ENCODE results near the gene DEUP1. TPM values are rescaled to one million over a fixed set of nuclear protein-coding genes. Genes with fewer than 3 reads are reported as not detected.
"Not testable (repeated sequence)": the region's sequence is repeated elsewhere in the genome, so short reads cannot be mapped to it uniquely, and the experiment has no call there.

Gene DEUP1
- total and polyA plus RNA-seq, 2 donors (not counting 1 experiment from before 2014, with no cell fraction given): not detected

DNA sequence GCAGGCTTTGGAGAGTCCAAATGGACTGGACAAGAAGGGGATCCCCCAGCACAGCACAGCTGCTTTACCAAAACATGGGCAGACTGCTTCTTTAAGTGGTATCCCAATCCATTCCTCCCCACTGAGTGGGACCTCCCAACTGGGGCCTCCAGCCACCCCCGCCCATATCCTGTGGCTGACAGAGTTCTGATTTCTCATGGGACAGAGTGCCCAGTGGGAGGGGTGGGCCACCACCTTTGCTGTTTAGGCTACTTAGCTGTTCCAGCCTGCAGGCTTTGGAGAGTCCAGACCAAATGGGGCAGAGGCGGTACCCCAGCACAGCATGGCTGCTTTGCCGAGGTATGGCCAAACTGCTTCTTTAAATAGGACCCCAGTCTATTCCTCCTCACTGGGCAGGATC is 26.9 kb upstream of the DEUP1 start:
- H3K36me3 ChIP-seq (replicated peaks in 1 of 2; ENCODE audit: control extremely low read depth in 1 of 2, control insufficient read depth in 1 of 2, extremely low read depth in 1 of 2, insufficient read depth in 2 of 2, low read length in 1 of 2): no peaks in the 10 kb centered on the region
- no peaks in the 10 kb centered on the region for H3K27me3 ChIP-seq (replicated peaks in 1 of 4; ENCODE audit: control extremely low read depth in 1 of 4, control insufficient read depth in 3 of 4, insufficient read depth in 4 of 4, low read length in 3 of 4)
- H3K27me3 Mint-ChIP-seq: peaks cover 10% of the 10 kb centered on the region
- H3K9me3 Mint-ChIP-seq (ENCODE audit: insufficient read depth): peaks cover 5% of the 10 kb centered on the region
- H3K4me1 ChIP-seq (ENCODE audit: control insufficient read depth in 2 of 2, insufficient read depth in 2 of 2, low read length in 2 of 2): no peaks in the 10 kb centered on the region
- ChIA-PET CTCF (no interaction called here), POLR2A (no interaction called here)
- TF ChIP-seq EZH2 (IDR thresholded peaks at IDR 0.05; ENCODE audit: borderline replicate concordance, insufficient read depth, low read depth, low read length, poor library complexity, severe bottlenecking): no peak
- TF ChIP-seq, protein P1, sequence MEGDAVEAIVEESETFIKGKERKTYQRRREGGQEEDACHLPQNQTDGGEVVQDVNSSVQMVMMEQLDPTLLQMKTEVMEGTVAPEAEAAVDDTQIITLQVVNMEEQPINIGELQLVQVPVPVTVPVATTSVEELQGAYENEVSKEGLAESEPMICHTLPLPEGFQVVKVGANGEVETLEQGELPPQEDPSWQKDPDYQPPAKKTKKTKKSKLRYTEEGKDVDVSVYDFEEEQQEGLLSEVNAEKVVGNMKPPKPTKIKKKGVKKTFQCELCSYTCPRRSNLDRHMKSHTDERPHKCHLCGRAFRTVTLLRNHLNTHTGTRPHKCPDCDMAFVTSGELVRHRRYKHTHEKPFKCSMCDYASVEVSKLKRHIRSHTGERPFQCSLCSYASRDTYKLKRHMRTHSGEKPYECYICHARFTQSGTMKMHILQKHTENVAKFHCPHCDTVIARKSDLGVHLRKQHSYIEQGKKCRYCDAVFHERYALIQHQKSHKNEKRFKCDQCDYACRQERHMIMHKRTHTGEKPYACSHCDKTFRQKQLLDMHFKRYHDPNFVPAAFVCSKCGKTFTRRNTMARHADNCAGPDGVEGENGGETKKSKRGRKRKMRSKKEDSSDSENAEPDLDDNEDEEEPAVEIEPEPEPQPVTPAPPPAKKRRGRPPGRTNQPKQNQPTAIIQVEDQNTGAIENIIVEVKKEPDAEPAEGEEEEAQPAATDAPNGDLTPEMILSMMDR (IDR thresholded peaks at IDR 0.05): no peak
- no peak overlapping the region for H2AFZ ChIP-seq (ENCODE audit: insufficient read depth, low read depth, low read length, poor library complexity, severe bottlenecking)
- no peak overlapping the region for H3K4me3 ChIP-seq (ENCODE audit: control extremely low read depth in 1 of 5, extremely low read depth in 1 of 5, insufficient read depth in 1 of 5, low read depth in 2 of 5, low read length in 4 of 5)
- H4K20me1 ChIP-seq (ENCODE audit: control insufficient read depth, insufficient read depth, low read length, poor library complexity, severe bottlenecking): no peaks in the 10 kb centered on the region
- H3K9me3 ChIP-seq (ENCODE audit: control extremely low read depth in 1 of 3, control insufficient read depth in 2 of 3, insufficient read depth in 1 of 3, low read length in 2 of 3): no peaks in the 10 kb centered on the region
- no peak overlapping the region for H3K4me2 ChIP-seq (replicated peaks; ENCODE audit: low read depth, low read length, poor library complexity, severe bottlenecking)
- no peak overlapping the region for H3K27ac ChIP-seq (ENCODE audit: low read length in 2 of 2)
- no peak overlapping the region for H3K4me3 Mint-ChIP-seq
- no peak overlapping the region for H3K27ac Mint-ChIP-seq
- DNase-seq (no peak), ATAC-seq (ENCODE audit: low read depth) (no peak)
- H3K9ac ChIP-seq (ENCODE audit: low read length): no peak overlapping the region
- H3K79me2 ChIP-seq (ENCODE audit: control insufficient read depth, insufficient read depth, low read length): no peaks in the 10 kb centered on the region
- intact Hi-C loops (cut with micrococcal nuclease): no loop called here
- 87% methylated on average over 3 of the region's 3 CpGs for WGBS (ENCODE audit: insufficient coverage)
- no peaks in the 10 kb centered on the region for H3K4me1 Mint-ChIP-seq

DNA sequence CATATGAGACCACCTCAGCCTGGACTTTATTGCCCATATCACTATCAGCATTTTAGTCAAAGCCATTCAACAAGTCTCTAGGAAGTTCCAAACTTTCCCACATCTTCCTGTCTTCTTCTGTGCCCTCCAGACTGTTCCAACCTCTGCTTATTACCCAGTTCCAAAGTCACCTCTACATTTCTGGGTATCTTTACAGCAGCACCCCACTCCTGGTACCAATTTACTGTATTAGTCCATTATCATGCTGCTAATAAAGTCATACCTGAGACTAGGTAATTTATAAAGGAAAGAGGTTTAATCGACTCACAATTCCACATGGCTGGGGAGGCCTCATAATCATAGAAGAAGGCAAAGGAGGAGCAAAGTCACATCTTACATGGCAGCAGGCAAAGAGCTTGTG is 16.1 kb upstream of the DEUP1 start:
- intact Hi-C loops (cut with micrococcal nuclease); CTCF ChIA-PET: not testable (repeated sequence)

More for the DNA sequence above, 16.1 kb upstream of the DEUP1 start:
- DNase-seq; H3K9ac ChIP-seq (ENCODE audit: low read length); H3K4me1 Mint-ChIP-seq; H3K36me3 ChIP-seq (replicated peaks in 1 of 2; ENCODE audit: control extremely low read depth in 1 of 2, control insufficient read depth in 1 of 2, extremely low read depth in 1 of 2, insufficient read depth in 2 of 2, low read length in 1 of 2); ATAC-seq (ENCODE audit: low read depth); H3K27ac Mint-ChIP-seq; H3K27me3 Mint-ChIP-seq; H4K20me1 ChIP-seq (ENCODE audit: control insufficient read depth, insufficient read depth, low read length, poor library complexity, severe bottlenecking); POLR2A ChIA-PET; H3K4me3 Mint-ChIP-seq; H3K27me3 ChIP-seq (replicated peaks in 1 of 4; ENCODE audit: control extremely low read depth in 1 of 4, control insufficient read depth in 3 of 4, insufficient read depth in 4 of 4, low read length in 3 of 4); H3K4me3 ChIP-seq (ENCODE audit: control extremely low read depth in 1 of 5, extremely low read depth in 1 of 5, insufficient read depth in 1 of 5, low read depth in 2 of 5, low read length in 4 of 5); H3K4me2 ChIP-seq (replicated peaks; ENCODE audit: low read depth, low read length, poor library complexity, severe bottlenecking); H2AFZ ChIP-seq (ENCODE audit: insufficient read depth, low read depth, low read length, poor library complexity, severe bottlenecking); H3K4me1 ChIP-seq (ENCODE audit: control insufficient read depth in 2 of 2, insufficient read depth in 2 of 2, low read length in 2 of 2); H3K79me2 ChIP-seq (ENCODE audit: control insufficient read depth, insufficient read depth, low read length); H3K27ac ChIP-seq (ENCODE audit: low read length in 2 of 2): not testable (repeated sequence)
- WGBS (ENCODE audit: insufficient coverage): 100% methylated on average over 1 of the region's 1 CpG
- H3K9me3 ChIP-seq (ENCODE audit: control extremely low read depth in 1 of 3, control insufficient read depth in 2 of 3, insufficient read depth in 1 of 3, low read length in 2 of 3): peaks cover 2 to 10% (median 4%) of the 10 kb centered on the region in 3 donors
- H3K9me3 Mint-ChIP-seq (ENCODE audit: insufficient read depth): peaks cover 12% of the 10 kb centered on the region
